ENCODE data around the gene RTL1. TPM values are rescaled to one million over a fixed set of nuclear protein-coding genes. Genes with fewer than 3 reads are reported as not detected.

Gene RTL1
- polyA plus RNA-seq, 1 of the 3 experiments (the other 2 are of a cell fraction), result 0.07 TPM

DNA sequence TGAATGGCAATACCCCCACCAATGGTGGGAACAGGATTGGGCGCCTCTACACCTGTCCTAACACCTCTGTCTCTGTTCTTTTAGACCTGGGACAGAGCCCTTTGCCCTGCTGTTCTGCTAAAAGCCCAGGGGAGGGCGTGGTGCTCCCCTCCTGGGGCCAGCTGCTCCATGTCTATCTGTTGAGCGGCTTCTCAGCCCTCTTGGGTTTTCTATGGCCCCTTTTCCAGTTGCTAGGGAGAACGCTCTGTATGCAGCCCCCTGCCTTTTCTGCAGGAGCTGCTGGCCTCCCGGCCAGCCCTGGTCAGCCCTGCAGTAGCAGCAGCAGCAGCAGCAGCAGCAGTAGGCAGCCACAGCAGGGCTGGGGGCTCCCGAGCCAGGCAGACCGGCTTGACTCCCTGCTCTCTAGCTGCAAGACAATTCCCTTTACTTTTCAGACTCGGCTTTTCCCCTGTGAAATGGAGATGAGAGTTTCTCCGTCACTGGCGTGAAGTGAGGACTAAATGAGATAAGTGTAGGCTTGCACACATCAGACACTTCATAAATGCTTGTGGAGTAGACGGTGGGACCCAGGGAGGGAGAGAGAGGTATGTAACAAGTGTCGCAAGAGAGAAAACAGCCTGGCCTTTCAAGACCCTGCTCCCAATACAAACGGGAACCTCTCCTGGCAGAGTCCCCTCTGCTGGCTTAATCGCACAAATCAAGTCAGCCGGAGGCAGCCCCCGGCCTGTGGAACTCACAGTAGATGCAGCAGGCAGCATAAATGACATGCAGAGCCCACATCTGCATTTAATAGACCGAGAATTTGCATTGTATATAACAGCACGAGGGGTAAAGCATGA, 1.0 kb downstream of the RTL1 start:
- TF ChIP-seq RFX5 (IDR thresholded peaks at IDR 0.05; ENCODE audit: low read length), result no peak
- TF ChIP-seq RCOR1 (IDR thresholded peaks at IDR 0.05; ENCODE audit: low read length), result peak; percentile 64; the same call in 1 of the 2 replicates
- peak; percentile 80 for TF ChIP-seq MXI1 (IDR thresholded peaks at IDR 0.05; ENCODE audit: low read depth, low read length)
- TF ChIP-seq FOXJ3 (CRISPR knock-in tag; IDR thresholded peaks at IDR 0.05), result no peak
- TF ChIP-seq GATA2 (CRISPR knock-in tag; IDR thresholded peaks at IDR 0.05), result peak; percentile 50
- peak in 1 of 2 experiments; percentile 76; a peak in 2 of 4 replicates for TF ChIP-seq EP300 (IDR thresholded peaks at IDR 0.05; ENCODE audit: borderline replicate concordance in 1 of 2, low read depth in 1 of 2, low read length in 1 of 2)
- TF ChIP-seq RAD21 (IDR thresholded peaks at IDR 0.05; ENCODE audit: low read length), result peak; percentile 49
- TF ChIP-seq, protein P1, sequence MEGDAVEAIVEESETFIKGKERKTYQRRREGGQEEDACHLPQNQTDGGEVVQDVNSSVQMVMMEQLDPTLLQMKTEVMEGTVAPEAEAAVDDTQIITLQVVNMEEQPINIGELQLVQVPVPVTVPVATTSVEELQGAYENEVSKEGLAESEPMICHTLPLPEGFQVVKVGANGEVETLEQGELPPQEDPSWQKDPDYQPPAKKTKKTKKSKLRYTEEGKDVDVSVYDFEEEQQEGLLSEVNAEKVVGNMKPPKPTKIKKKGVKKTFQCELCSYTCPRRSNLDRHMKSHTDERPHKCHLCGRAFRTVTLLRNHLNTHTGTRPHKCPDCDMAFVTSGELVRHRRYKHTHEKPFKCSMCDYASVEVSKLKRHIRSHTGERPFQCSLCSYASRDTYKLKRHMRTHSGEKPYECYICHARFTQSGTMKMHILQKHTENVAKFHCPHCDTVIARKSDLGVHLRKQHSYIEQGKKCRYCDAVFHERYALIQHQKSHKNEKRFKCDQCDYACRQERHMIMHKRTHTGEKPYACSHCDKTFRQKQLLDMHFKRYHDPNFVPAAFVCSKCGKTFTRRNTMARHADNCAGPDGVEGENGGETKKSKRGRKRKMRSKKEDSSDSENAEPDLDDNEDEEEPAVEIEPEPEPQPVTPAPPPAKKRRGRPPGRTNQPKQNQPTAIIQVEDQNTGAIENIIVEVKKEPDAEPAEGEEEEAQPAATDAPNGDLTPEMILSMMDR (IDR thresholded peaks at IDR 0.05), result peak; percentile 38
- TF ChIP-seq CHD2 (IDR thresholded peaks at IDR 0.05; ENCODE audit: low read length, partially characterized antibody), result peak; percentile 57
- TF ChIP-seq, protein P2, sequence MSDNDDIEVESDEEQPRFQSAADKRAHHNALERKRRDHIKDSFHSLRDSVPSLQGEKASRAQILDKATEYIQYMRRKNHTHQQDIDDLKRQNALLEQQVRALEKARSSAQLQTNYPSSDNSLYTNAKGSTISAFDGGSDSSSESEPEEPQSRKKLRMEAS (IDR thresholded peaks at IDR 0.05; ENCODE audit: low read depth), result no peak
- peak; percentile 31; the same call in 1 of the 2 replicates for TF ChIP-seq SMC3 (IDR thresholded peaks at IDR 0.05; ENCODE audit: low read depth, low read length)
- Histone ChIP-seq H3F3A (replicated peaks; ENCODE audit: insufficient read depth) (no peaks in the 10 kb centered on the region), H3K27me3 (ENCODE audit: insufficient read depth) (peaks cover 6% of the 10 kb centered on the region; the same call in 1 of the 2 replicates), H3K79me2 (ENCODE audit: insufficient read depth) (no peaks in the 10 kb centered on the region), H4K20me1 (ENCODE audit: insufficient read depth) (no peaks in the 10 kb centered on the region), H3K9me3 (no peaks in the 10 kb centered on the region), H3K36me3 (replicated peaks in 1 of 2; ENCODE audit: control insufficient read depth in 1 of 2, insufficient read depth in 2 of 2, low read length in 1 of 2) (no peaks in the 10 kb centered on the region), H3K4me1 (ENCODE audit: control insufficient read depth in 1 of 2, insufficient read depth in 2 of 2, low read depth in 1 of 2, low read length in 1 of 2) (peaks cover 0 to 79% of the 10 kb centered on the region in 2 experiments; a peak in 3 of 4 replicates), H3K27ac (ENCODE audit: low read depth in 2 of 2, low read length in 1 of 2) (peak overlapping the region in 1 of 2 experiments; percentile 99; a peak in 2 of 4 replicates), H3K4me3 (ENCODE audit: low read depth in 2 of 2, low read length in 1 of 2) (peak overlapping the region in 1 of 2 experiments; percentile 48; a peak in 1 of 4 replicates), H3K9me2 (no peaks in the 10 kb centered on the region), H3K4me2 (no peak overlapping the region), H2AFZ (ENCODE audit: low read depth) (no peak overlapping the region), H3K9ac (no peak overlapping the region)
- ChIA-PET POLR2A (interaction anchor here (0.7 to 5.6 kb wide), 30 partner anchors 11 to 725 kb away, joined by 3 to 77 read pairs (median 6); partner anchors contain the start of genes DIO3 and DLK1), CTCF (interaction anchor here (0.6 to 8.9 kb wide), 32 partner anchors 13 to 762 kb away, joined by 3 to 147 read pairs (median 8); partner anchors contain the start of genes DEGS2 and DIO3)
- 45% methylated on average over 18 of the region's 18 CpGs for WGBS (ENCODE audit: low lambda C conversion rate)
- DNase-seq, result peak; percentile 84
